ENCODE measurements around the gene TMEM204.

The TMEM204 gene

DNA sequence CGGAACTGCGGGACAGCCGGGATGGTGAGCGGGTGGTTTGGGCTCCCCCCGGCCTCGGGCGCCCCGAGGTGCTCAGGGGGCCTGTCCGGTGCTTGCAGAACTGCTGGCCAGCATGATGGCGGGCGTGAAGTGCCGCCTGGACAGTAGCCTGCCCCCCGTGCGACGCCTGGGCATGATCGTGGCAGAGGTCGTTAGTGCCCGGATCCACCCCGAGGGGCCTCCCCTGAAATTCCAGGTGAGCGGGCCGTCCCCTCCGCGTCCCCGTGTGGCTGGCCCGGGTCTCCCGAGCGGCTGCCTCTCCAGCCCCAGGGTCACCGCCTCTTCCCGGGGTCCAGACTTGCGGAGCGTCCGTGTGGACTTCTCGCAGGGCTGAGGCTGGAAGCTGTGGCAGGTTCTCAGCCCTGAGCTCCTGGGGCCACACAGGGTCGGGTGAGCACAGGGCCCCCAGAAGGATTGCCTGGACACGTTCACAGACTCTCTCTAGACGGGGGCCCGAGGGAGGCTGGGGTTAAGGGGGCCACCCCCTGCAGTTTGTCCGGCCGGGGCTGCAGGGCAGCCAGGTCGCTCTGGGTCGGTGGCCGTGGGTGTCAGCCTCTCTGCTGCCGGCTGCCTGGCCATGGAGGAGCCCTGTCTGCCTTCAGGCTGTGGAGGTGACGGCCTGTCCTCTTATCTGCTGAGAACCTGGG, 32.9 kb upstream of the TMEM204 start:
- no peak for DNase-seq

- DNase-seq, result no peak
Measured at GRCh38 chr16:1501630-1502029, 31.8 kb upstream of the TMEM204 start.

- DNase-seq, result no peak
Measured at GRCh38 chr16:1502092-1503004, 31.1 kb upstream of the TMEM204 start.

- DNase-seq, result no peak
Measured at GRCh38 chr16:1503110-1503955, 30.1 kb upstream of the TMEM204 start.

GRCh38 chr16:1505073-1505844, 28.2 kb upstream of the TMEM204 start:
- no peak for DNase-seq

DNA sequence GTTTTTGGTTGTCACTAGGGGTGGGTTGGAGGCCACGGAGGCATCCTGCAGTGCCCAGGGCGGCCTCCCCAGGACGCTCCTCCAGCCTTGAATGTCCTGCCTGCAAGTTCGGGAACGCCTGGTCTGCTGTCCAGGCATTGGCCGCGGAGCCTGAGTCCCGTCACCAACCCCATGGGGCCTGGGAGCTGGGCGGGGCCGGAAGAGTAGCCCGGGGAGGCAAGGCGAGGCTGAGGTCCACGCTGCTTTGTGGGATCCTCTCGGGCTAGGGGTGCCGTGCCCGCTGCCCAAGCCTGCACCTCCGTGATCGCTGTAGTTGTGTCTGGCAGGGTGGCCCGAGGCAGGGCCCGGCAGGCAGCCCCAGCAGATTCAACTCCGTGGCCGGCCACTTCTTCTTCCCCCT, 27.6 kb upstream of the TMEM204 start:
- DNase-seq, result no peak

DNA sequence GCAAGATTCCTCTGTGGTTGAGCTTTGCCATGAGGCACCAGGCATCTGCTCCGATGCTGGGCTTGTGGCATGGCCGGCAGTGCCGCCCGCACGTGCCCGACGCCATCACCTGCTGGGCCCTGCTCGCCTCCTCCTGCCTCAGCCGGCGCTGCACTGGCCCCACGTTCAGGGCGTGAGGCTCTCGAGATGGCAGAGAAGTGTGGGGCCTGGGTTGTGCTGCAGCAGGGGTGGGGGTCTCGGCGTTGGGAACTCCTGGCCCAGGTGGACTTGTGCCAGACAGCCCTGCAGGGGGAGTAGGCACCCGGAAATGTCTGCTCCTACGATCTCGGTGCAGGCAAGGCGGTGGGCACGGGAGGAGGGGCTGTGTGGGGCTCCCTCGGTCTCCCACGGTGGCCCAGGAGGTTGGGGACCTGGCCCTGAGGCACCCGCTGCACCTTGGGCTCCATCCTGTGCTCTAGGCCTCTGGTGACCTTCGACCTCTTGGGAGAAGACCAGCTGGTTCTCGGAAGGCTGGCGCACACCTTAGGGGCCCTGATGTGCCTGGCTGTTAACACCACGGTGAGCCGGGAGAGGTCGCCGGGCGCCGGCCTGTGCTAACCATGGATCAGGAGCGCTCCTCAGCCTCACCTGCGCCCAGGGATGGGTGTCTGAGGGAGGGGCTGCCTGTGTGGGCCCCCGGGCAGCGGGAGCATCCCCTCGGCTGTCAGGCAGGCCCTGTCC, 26.8 kb upstream of the TMEM204 start:
- DNase-seq, result no peak

DNA sequence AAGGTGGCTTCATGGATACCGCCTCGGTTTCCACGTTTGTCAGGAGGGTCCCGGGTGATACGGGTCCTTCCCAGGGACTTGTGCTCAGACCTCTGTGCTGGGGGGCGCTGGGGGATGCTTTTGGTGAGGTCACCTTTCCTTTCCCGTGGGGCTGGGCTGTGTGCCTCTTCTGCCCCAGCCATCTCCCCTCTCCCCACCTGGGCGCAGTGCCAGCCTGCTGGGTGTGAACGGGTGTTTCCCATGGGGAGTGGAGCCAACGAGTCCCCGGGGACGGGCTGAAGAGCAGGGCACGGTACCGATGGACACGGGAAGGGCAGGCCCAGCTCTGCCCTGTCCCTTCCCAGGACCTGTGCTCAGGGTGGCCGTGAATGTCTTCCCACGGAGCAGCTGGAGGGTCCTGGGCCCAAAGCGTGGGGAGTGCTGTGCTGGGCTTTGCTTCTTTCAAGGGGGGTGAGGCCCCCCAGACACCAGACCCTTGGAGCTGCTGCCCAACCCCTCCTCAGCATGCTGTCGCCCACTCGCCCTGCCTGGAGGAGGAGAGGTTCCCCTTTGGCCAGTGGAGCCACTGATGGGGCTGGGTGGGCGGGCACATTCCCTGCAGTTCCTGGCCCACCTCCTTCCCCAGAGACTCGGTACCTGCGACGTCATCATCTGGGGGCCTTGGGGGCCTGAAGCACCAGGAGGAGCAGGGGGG, 24.8 kb upstream of the TMEM204 start:
- no peak for DNase-seq

- DNase-seq, result no peak
Measured at GRCh38 chr16:1509307-1510221, 23.9 kb upstream of the TMEM204 start.

- no peak for DNase-seq
Measured at GRCh38 chr16:1510272-1510671, 23.2 kb upstream of the TMEM204 start.

DNA sequence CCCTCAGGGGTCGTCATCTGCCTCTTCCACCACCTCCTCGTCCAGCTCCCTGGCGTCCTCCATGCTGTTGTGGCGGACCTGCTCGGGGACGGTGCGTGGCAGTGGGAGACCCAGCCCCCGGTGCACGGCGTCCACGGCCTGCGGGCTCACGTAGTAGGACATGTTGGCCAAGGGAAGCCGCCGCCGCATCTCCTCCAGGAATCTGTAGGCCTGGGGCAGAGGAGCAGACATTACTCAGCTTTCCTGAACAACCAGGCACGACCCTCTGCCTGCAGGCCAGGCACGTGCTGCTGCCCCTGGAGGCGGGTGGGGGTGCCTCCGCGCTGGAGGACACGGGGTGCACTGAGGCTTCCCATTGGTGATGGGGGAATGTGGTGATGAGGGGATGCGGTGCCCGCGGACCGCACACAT, 22.5 kb upstream of the TMEM204 start:
- DNase-seq, result no peak

DNA sequence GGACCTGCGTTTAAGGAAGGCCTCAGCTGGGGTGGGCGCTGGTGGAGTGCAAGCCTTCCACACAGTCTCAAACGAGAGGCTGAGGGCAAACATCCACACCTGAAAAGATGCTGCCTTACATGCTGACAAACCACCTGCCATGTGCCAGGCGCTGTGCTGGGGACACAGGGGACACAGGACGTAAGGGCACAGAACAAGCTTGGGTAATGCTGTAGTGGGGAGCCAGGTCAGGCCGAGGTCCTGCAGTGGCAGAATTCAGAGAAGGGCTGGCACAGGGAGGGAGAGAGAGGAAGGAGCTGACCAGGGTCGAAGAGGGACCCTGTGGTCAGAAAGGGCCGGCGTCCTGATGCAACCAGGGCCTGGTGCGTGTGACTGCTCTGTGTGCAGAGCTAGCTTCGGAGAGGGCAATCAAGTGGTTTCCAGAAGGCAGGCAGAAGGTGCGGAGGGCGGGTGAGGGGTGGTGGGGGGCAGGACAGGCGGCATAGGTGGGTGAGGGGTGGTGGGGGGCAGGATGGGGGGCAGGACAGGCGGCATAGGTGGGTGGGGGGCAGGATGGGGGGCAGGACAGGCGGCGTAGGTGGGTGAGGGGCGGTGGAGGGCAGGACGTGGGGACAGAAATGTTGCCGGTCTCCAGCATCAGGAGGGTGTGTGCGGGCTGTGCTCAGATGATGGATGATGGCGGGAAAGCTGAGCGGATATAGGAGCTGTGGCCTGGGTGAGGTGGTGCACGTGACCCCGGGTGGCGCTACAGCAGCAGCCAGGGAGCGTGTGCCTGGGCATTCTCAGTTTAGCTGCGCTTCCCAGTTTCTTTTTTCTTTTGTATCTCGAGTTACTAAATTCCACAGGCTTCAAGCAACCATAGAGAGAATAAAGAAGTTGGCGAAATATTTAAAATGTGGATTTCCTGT, 21.6 kb upstream of the TMEM204 start:
- DNase-seq, result no peak

DNA sequence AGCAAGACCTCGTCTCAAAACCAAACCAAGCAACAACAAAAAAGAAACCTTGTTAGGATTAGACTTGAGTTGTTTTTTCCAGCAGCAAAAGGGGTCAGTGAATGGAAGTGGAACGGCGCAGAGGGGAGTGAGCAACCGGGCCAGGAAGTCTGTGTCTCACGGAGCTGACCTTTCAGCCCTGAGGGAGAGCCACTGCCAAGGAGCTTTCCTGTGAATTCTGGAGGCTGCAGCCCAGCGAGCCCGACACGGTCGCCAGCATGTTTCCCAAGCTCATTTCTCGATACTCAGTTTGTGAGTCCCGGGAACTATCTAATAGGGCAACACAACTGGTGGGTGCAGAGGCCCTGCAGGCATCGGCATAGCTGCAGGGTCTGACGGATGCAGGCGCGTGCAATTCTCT, 20.7 kb upstream of the TMEM204 start:
- no peak for DNase-seq

DNA sequence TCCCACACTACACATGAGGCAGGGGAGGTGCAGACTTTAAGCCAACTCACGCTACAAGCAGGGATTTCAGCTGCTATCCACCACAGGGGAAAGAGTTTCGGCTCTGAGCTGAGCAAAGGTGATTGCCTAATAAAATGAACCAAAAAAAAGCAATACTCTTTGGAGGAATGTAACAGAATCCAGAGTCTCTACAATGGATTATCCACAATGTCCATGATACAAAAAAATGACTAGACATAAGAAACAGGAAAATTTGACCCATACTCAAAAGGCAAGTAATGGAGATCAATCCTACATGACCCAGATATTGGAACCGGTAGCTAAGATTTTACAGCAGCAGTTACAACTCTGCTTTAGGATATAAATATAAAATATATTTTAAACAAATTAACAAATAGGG, 19.0 kb upstream of the TMEM204 start:
- DNase-seq, result no peak

DNA sequence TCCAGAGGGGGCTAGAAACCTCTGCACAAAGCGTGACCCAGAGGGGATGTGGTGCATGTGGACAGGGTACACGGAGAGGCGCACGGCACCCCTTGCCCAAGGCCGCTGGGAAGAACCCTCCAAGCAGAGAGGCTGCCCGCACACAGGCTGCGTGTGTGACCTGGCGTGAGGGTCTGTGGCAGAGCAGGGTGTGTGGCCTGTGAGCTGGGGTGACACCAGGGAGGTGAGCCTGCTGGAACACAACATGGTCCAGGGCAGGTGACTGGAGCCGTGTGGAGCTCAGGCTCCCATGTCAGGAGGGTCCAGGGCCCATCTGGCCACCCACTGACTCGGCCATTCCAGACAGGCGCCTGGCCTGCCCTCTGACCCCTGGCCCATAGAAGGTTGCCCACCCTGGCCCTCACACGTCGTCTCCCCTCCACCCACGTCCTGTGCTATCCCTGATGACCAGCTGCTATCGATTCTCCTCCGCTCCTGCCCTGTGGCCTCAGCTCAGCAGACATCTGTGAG, 14.8 kb upstream of the TMEM204 start:
- no peak for DNase-seq

GRCh38 chr16:1519831-1520230, 13.6 kb upstream of the TMEM204 start:
- DNase-seq, result no peak

DNA sequence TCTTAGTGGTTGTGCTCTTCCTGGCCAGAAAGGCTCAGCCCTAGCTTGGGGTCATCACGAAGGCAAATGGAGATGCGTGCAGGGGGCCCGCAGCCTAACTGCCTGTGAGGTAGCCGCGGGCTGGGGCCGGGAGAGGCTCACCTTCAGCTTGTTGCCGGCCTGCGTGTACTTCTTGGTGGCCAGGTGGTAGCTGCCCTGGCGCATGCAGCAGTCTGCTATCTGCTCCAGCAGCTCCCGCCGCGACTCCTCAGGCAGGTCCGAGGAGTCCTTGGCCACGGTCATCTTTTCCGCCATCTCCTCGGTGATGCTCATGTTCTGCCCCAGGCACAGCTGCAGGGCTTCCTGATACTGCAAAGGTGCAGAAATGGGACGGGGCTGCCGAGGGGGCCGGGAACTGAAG, 13.0 kb upstream of the TMEM204 start:
- no peak for DNase-seq

DNA sequence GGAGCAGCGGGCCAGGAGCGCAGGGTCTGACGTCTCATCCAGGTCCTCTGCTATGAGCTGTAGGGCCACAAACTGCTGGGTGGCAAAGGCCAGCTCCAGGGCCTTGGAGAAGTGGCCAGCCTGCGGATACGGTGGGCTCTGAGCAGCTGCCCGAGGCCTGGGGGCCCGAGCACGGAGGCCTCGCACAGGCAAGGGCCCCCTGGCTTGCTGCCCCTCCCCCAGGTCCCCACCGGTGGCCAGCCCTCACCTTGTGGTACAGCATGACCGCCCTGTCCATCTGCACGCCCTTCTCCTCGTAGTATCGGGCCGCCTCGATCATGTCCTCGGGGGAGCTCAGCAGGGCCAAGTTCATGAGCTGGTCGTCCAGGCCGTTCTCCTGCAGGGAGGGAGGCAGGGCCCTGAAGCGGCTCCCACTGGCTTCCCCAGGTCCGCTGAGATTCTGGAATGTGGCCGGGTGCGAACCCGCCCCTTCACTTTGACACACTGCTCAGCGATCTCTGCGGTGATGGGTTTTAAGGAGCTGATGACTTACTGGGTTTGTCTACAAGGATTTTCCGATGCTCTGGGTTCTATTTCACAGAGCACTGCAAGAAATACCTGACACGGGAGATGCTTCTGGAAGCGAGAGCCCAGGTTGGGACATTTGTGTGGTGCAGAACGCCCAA, 9.8 kb upstream of the TMEM204 start:
- DNase-seq, result no peak

Measured in NCI-H2171 treated with DMSO at 0.1 percent for 48 hours (cell line).